Cerebellar nuclear complex (tissue), 1 donor: ENCODE data around the gene OTX2.

Experiments
- DNase-seq, 2 experiments: peaks; one replicate each; lab custom pipeline; 2025; lab: John Stamatoyannopoulos, UW

Gene OTX2

DNA sequence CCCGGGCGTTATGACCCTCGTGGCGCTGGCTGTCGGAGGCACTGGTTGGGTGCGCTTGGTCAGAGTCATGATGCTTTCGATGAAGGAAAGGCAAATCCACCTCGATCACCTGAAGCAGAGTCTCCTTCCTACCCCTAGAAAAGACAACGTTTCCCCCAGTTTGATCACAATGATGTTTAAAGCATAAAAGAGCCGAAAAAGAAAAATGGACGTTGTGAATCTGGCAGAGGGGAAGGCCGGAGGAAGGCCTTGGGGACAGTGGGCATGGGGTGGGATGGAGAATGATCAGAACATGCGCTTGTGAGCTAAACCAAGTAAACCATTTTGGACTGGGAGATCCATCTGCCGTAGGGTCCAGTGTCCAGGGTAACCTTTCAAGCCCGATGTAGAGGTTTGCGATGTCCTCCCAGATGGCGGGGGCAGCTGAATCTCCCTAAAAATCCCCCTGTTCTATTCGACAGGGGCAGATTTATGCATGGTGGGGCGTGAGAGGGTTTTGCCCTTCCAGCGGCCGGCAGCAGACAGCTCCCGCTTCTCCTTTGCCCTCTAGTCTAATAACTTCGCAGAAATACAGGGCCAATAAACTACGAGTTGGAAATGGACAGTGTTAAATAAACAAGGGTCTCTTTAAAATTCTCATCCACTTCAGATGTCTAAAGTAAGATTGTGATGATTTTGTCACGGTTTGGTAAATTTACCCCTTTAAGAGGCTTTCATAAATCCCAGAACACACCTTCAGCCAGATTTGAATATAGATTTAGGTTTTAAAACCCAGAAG lies 2.3 kb upstream of the OTX2 start:
- DNase-seq, result no peak

GRCh38 chr14:56811593-56812363 lies 1.5 kb upstream of the OTX2 start:
- no peak for DNase-seq

GRCh38 chr14:56810836-56811592 lies 735 bp upstream of the OTX2 start:
- DNase-seq, result no peak

DNA sequence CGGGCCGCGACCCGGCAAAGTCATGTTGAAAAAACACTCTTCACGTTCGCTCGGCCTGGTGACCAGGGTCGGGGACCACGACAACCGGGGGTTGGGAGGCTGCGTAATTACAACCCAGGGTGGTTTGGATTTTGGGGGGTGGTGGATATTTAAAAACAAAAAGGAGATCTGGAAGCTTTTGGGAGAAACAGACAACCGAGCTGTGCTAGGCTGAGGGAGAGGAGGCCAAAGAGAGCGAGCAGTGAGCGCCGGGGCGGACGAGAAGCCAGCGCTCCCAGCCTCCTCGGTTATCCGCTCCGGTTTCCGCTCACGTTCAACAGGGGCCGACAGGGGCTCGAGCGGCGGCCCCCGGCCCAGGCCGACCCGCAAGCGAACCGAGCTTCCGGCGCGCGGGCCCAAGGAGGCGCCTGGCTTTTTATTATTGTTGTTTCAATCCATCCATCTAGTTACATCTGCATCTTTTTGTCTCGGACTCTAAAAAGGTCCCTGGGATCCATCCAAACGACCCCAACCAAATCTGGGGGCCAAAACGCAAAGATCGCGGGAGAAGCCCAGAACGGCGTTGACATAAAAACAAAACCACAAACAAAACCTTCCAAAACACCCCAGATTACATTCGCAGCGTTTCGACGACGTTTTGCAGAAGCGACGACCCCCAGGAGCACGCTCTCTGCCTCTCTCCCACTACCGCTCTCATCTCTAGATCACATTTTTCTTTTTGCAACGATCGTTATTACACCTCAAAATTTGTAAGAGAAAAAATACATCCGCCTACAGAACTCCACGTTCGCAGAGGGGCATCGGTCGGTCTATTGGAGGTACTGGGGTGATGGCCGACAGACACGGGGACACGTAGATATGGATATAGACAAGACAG lies 771 bp downstream of the OTX2 start:
- no peak for DNase-seq

- no peak for DNase-seq
Measured at GRCh38 chr14:56808383-56809269, 1.7 kb downstream of the OTX2 start.

DNA sequence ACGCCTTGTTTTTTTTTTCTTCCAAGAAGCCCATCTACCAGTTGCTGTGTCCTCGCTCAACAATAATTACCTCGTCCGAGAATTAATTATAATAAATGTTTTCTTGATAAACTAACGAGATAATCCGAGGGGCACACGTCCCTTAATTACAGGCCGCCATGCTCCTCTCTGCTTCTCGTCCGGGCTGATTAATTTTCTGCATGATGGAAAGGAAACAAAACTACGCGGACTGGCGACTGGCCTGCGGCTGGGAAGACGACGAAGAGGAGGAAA lies 2.2 kb downstream of the OTX2 start:
- no peak for DNase-seq

GRCh38 chr14:56807386-56808109 lies 2.7 kb downstream of the OTX2 start:
- no peak for DNase-seq

GRCh38 chr14:56806760-56807159 lies 3.5 kb downstream of the OTX2 start:
- DNase-seq, result no peak

- no peak for DNase-seq
Measured at GRCh38 chr14:56805992-56806727, 4.1 kb downstream of the OTX2 start.

- DNase-seq, result no peak
Measured at GRCh38 chr14:56805201-56805991, 4.9 kb downstream of the OTX2 start.

- DNase-seq, result no peak
Measured at GRCh38 chr14:56803816-56804535, 6.3 kb downstream of the OTX2 start.

- DNase-seq, result no peak
Measured at GRCh38 chr14:56801920-56802319, 8.4 kb downstream of the OTX2 start.

GRCh38 chr14:56799343-56799645 lies 11.0 kb downstream of the OTX2 start:
- DNase-seq, result no peak

DNA sequence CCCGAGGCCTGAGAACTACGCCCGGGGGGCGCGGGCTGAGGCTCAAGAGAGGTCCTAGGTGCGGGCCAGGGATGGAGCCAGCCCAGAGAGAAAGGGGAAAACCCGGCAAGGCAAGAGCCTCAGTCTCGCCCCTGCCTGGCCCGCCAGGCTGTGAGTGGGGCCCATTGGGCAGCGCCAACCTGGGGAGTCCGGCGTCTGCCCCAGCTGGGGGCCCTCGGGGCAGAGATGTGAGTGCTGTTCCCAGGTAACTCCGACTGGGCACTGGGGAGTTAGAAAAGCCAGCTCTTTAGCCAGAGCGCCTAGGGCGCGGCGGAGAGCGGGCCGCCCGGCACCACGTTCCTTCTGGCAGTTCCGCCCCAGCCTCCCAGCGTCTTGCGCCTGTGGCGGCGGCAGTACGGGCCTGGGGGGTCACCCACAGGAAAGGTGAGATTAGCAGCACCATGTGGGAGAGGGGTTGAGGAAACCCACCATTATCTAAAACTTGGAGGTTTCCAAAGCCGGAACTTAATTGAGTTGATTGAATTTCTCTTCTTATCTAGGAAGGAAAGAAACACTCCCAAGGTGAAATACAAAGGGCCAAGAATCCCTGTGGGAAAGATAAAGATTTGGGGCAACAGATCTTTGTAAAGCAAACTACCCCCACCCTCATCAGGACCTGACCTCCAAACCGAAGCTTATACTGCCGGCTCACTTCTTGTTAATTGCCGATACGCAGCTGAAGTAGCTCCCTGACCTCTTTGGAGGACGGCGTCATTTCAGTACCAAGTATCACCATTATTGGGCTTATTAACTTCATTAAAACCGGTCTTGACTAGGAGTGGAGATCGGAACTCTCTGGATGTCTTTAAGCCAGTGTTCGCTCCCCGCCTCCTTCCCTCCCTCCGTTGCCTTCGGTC lies 11.6 kb downstream of the OTX2 start:
- no peak for DNase-seq

- no peak for DNase-seq
Measured at GRCh38 chr14:56797569-56798446, 12.5 kb downstream of the OTX2 start.

DNA sequence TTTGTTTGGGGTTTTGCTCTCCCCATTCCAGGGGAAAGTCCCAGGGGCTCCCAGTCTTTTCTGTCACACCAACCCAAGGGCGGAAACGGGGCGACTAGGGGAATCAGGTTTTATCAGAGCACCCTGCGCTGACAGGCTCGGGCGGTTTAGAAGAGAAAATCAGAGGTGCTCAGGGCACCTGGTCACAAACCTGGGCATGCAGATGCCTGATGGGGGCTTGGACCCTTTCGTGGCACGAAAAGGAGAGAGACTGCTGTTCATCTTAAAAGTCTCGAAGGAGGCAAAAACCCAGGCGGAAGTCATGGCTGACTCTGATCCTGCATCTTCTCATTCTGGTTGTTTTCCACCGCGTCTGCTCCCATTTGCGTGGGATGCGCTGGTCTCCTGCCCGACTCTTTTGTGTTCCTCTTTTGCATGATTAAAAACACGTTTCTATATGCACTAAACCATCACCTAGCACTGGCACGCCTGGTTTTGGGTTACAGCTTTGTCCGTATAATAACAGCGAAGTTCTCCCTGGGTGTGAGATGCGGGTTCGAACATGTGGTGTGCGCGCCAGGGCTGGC lies 13.2 kb downstream of the OTX2 start:
- no peak for DNase-seq
